EL (cell line): ENCODE results near the gene ITGBL1.
A peak's percentile ranks its signal among the peaks of the same experiment; 100 is the strongest.

Experiments used
- DNase-seq: peaks from one replicate; pipeline ENCODE4 v3.0.0-alpha.2; 2016

Gene ITGBL1

GRCh38 chr13:101452519-101453485, at the start of gene ITGBL1:
Gene ITGBL1 (plus strand): TSS chr13:101452675. CDS start chr13:101452834, 159 bp downstream.
- peak; percentile 59 for DNase-seq

GRCh38 chr13:101406791-101407190, 45.7 kb upstream of the ITGBL1 start:
- no peak for DNase-seq

GRCh38 chr13:101408154-101408553, 44.3 kb upstream of the ITGBL1 start:
- peak; percentile 6 for DNase-seq

- no peak for DNase-seq
These were observed 43.4 kb upstream of the ITGBL1 start for GRCh38 chr13:101408992-101409656.

- no peak for DNase-seq
These were observed 40.4 kb upstream of the ITGBL1 start for GRCh38 chr13:101412076-101412475.

- DNase-seq: no peak
These were observed 36.9 kb upstream of the ITGBL1 start for GRCh38 chr13:101415358-101416174.

- DNase-seq: peak; percentile 38
These were observed 36.1 kb upstream of the ITGBL1 start, which contains the start of gene NALCN for GRCh38 chr13:101416181-101417042. Gene NALCN (minus strand): TSS chr13:101416508. CDS start chr13:101399126, 17,382 bp downstream.

- DNase-seq: peak; percentile 67
These were observed 35.5 kb upstream of the ITGBL1 start for GRCh38 chr13:101417043-101417406.

- DNase-seq: no peak
These were observed 35.0 kb upstream of the ITGBL1 start for GRCh38 chr13:101417501-101417900.

GRCh38 chr13:101423872-101424271, 28.6 kb upstream of the ITGBL1 start:
- no peak for DNase-seq

- DNase-seq: no peak
These were observed 27.9 kb upstream of the ITGBL1 start for GRCh38 chr13:101424381-101425155.

- no peak for DNase-seq
These were observed 27.4 kb upstream of the ITGBL1 start for GRCh38 chr13:101425156-101425471.

- DNase-seq: no peak
These were observed 26.9 kb upstream of the ITGBL1 start for GRCh38 chr13:101425623-101426022.

GRCh38 chr13:101429733-101430132, 22.7 kb upstream of the ITGBL1 start:
- DNase-seq: no peak

- DNase-seq: no peak
These were observed 18.6 kb upstream of the ITGBL1 start for GRCh38 chr13:101433895-101434294.

GRCh38 chr13:101434486-101434885, 18.0 kb upstream of the ITGBL1 start:
- DNase-seq: no peak

- peak; percentile 41 for DNase-seq
These were observed 4.6 kb upstream of the ITGBL1 start for GRCh38 chr13:101447852-101448251.

- peak; percentile 91 for DNase-seq
These were observed 2.4 kb upstream of the ITGBL1 start for GRCh38 chr13:101449790-101450748.

GRCh38 chr13:101450749-101451130, 1.7 kb upstream of the ITGBL1 start:
- no peak for DNase-seq

- DNase-seq: no peak
These were observed 834 bp upstream of the ITGBL1 start for GRCh38 chr13:101451641-101452040.
